Esophagus squamous epithelium (tissue), 4 donors: Measurements from ENCODE around the gene CPSF7.

ENCODE experiments used
- CTCF ChIP-seq, 6 experiments: fragments of 450-650 bp in 4 of 6; fragments of 200-600 bp in 2 of 6; sonication (generic) in 2 of 6; IDR thresholded peaks; one replicate each; pipeline ENCODE4 v1.5.1; 2016 to 2019; ENCODE audit warnings: antibody characterized with exemption in 6 of 6, mild to moderate bottlenecking in 4 of 6, moderate library complexity in 4 of 6
- POLR2A ChIP-seq, 4 donors: fragments of 450-650 bp; IDR thresholded peaks; one replicate each; pipeline ENCODE4 v1.6.1; 2017; ENCODE audit warnings: antibody characterized with exemption in 4 of 4, mild to moderate bottlenecking in 4 of 4, moderate library complexity in 3 of 4

- no peak for TF ChIP-seq POLR2A (IDR thresholded peaks at IDR 0.05)
- no peak for TF ChIP-seq CTCF (IDR thresholded peaks at IDR 0.05)
These were observed 75.6 kb downstream of the CPSF7 start for GRCh38 chr11:61354208-61354607.
